CMK (cell line): ENCODE data around the gene RELT.

Source experiments
- DNase-seq: peaks from one replicate; pipeline ENCODE4 v3.0.0-alpha.2; 2010; ENCODE audit warnings: low read depth

Gene RELT

GRCh38 chr11:73376160-73376802, at the start of gene RELT:
Gene RELT (plus strand): TSS chr11:73376399. CDS start chr11:73389137, 12,738 bp downstream.
- DNase-seq = peak; percentile 86

- DNase-seq = no peak
Observed at GRCh38 chr11:73326929-73327811, 49.0 kb upstream of the RELT start.

GRCh38 chr11:73327812-73328364, 48.3 kb upstream of the RELT start:
- DNase-seq = no peak

GRCh38 chr11:73330569-73331093, 45.6 kb upstream of the RELT start:
- DNase-seq = no peak

GRCh38 chr11:73331138-73331916, 44.9 kb upstream of the RELT start:
- no peak for DNase-seq

GRCh38 chr11:73333173-73333572, 43.0 kb upstream of the RELT start:
- DNase-seq = no peak

GRCh38 chr11:73333640-73334383, 42.4 kb upstream of the RELT start:
- DNase-seq = no peak

- DNase-seq = no peak
Observed at GRCh38 chr11:73334384-73335203, 41.6 kb upstream of the RELT start.

GRCh38 chr11:73335204-73335923, 40.8 kb upstream of the RELT start:
- peak; percentile 67 for DNase-seq

- no peak for DNase-seq
Observed at GRCh38 chr11:73337846-73338245, 38.4 kb upstream of the RELT start.

- no peak for DNase-seq
Observed at GRCh38 chr11:73338279-73338678, 37.9 kb upstream of the RELT start.

- DNase-seq = no peak
Observed at GRCh38 chr11:73340164-73340563, 36.0 kb upstream of the RELT start.

- DNase-seq = no peak
Observed at GRCh38 chr11:73342633-73343032, 33.6 kb upstream of the RELT start.

- no peak for DNase-seq
Observed at GRCh38 chr11:73343076-73343873, 32.9 kb upstream of the RELT start.

- DNase-seq = no peak
Observed at GRCh38 chr11:73344191-73344607, 32.0 kb upstream of the RELT start.

GRCh38 chr11:73345481-73346160, 30.6 kb upstream of the RELT start:
- no peak for DNase-seq

GRCh38 chr11:73346186-73346935, 29.8 kb upstream of the RELT start:
- DNase-seq = no peak

- no peak for DNase-seq
Observed at GRCh38 chr11:73347067-73347466, 29.1 kb upstream of the RELT start.
